ENCODE measurements around the gene IFNK. TPM values are rescaled to one million over a fixed set of nuclear protein-coding genes. Genes with fewer than 3 reads are reported as not detected.
A peak's percentile ranks its signal among the peaks of the same experiment; 100 is the strongest.
"Not testable (repeated sequence)": the region's sequence is repeated elsewhere in the genome, so short reads cannot be mapped to it uniquely, and the experiment has no call there.

Gene IFNK
- total and polyA plus RNA-seq, 2 donors (not counting 3 experiments of a cell fraction or from before 2014, with no cell fraction given), result not detected

GRCh38 chr9:27499451-27499850 lies 24.6 kb upstream of the IFNK start:
- FAIRE-seq (peak; percentile 93), DNase-seq (ENCODE audit: low read depth, low spot score) (peak; percentile 64)
- intact Hi-C loops (cut with micrococcal nuclease), result no loop called here
- dilution Hi-C loops (cut with MboI; ENCODE audit: extremely low pct_ligation_motif_present, low sequenced_read_pairs), result no loop called here
- Histone ChIP-seq H3K36me3 (ENCODE audit: control insufficient read depth in 2 of 2, extremely low read depth in 1 of 2, insufficient read depth in 2 of 2, low read length in 2 of 2) (no peaks in the 10 kb centered on the region), H3K4me2 (ENCODE audit: insufficient read depth, low read length) (peak overlapping the region; percentile 36), H3K9me1 (replicated peaks; ENCODE audit: control insufficient read depth, extremely low read depth, insufficient read depth, low read length) (no peaks in the 10 kb centered on the region), H4K20me1 (replicated peaks; ENCODE audit: control insufficient read depth, extremely low read depth, insufficient read depth, low read length) (no peaks in the 10 kb centered on the region), H3K9ac (replicated peaks; ENCODE audit: extremely low read depth, insufficient read depth, low read length) (no peak overlapping the region), H3K27me3 (ENCODE audit: control insufficient read depth in 2 of 2, insufficient read depth in 2 of 2, low read length in 2 of 2) (peaks cover 0 to 2% of the 10 kb centered on the region in 2 experiments), H3K79me2 (ENCODE audit: control insufficient read depth, insufficient read depth, low read length) (no peaks in the 10 kb centered on the region), H3K4me1 (ENCODE audit: control insufficient read depth, extremely low read depth, insufficient read depth, low read length) (peaks cover 12% of the 10 kb centered on the region), H3K27ac (ENCODE audit: insufficient read depth, low read depth, low read length) (no peak overlapping the region), H2AFZ (ENCODE audit: low read depth, low read length) (no peak overlapping the region), H3K9me3 (replicated peaks; ENCODE audit: control insufficient read depth, insufficient read depth, low read length) (no peaks in the 10 kb centered on the region), H3K4me3 (replicated peaks in 1 of 3; ENCODE audit: insufficient read depth in 1 of 3, low read depth in 1 of 3, low read length in 3 of 3) (no peak overlapping the region)
- CTCF ChIA-PET, result interaction anchor here (1.7 kb wide), 1 partner anchor 24 kb away, joined by 4 read pairs; no protein-coding TSS in a partner anchor
- POLR2A ChIA-PET, result no interaction called here
- no TSS peak for BruUV-seq (replicated peaks)
- TF ChIP-seq POLR2A (IDR thresholded peaks at IDR 0.05; ENCODE audit: low read depth, low read length), result no peak
- TF ChIP-seq FOS (IDR thresholded peaks at IDR 0.05; ENCODE audit: borderline replicate concordance, insufficient read depth, low read length), result peak; percentile 88
- TF ChIP-seq MYC (IDR thresholded peaks at IDR 0.05; ENCODE audit: low read depth, low read length), result no peak
- TF ChIP-seq JUN (IDR thresholded peaks at IDR 0.05; ENCODE audit: borderline replicate concordance, insufficient read depth, insufficient read length, low read depth), result peak; percentile 90
- TF ChIP-seq POLR2AphosphoS5 (IDR thresholded peaks at IDR 0.05; ENCODE audit: insufficient read depth, low read depth, low read length), result peak; percentile 18
- TF ChIP-seq MAX (IDR thresholded peaks at IDR 0.05; ENCODE audit: insufficient read depth, insufficient read length), result no peak
- TF ChIP-seq EZH2 (IDR thresholded peaks at IDR 0.05; ENCODE audit: borderline replicate concordance, low read depth, low read length, severe bottlenecking), result no peak
- no peak for TF ChIP-seq CTCF (IDR thresholded peaks at IDR 0.05; ENCODE audit: extremely low read depth in 1 of 2, insufficient read depth in 1 of 2, low read depth in 1 of 2, low read length in 2 of 2)
- TF ChIP-seq GATA2 (IDR thresholded peaks at IDR 0.05; ENCODE audit: insufficient read depth, insufficient read length, low read depth, low read length), result no peak

- DNase-seq (ENCODE audit: low read depth, low spot score); H3K9me3 ChIP-seq (replicated peaks; ENCODE audit: control insufficient read depth, insufficient read depth, low read length); H3K27me3 ChIP-seq (ENCODE audit: control insufficient read depth in 2 of 2, insufficient read depth in 2 of 2, low read length in 2 of 2); H3K27ac ChIP-seq (ENCODE audit: insufficient read depth, low read depth, low read length); FAIRE-seq; H3K4me2 ChIP-seq (ENCODE audit: insufficient read depth, low read length); BruUV-seq (replicated peaks); H3K9ac ChIP-seq (replicated peaks; ENCODE audit: extremely low read depth, insufficient read depth, low read length); CTCF ChIA-PET; H2AFZ ChIP-seq (ENCODE audit: low read depth, low read length); H3K36me3 ChIP-seq (ENCODE audit: control insufficient read depth in 2 of 2, extremely low read depth in 1 of 2, insufficient read depth in 2 of 2, low read length in 2 of 2); H4K20me1 ChIP-seq (replicated peaks; ENCODE audit: control insufficient read depth, extremely low read depth, insufficient read depth, low read length); H3K9me1 ChIP-seq (replicated peaks; ENCODE audit: control insufficient read depth, extremely low read depth, insufficient read depth, low read length); H3K79me2 ChIP-seq (ENCODE audit: control insufficient read depth, insufficient read depth, low read length); H3K4me3 ChIP-seq (replicated peaks in 1 of 3; ENCODE audit: insufficient read depth in 1 of 3, low read depth in 1 of 3, low read length in 3 of 3); POLR2A ChIA-PET: not testable (repeated sequence)
- intact Hi-C loops (cut with micrococcal nuclease), result loop anchor here (5.0 kb wide), 1 partner anchor 654 kb away; no protein-coding TSS in a partner anchor
- dilution Hi-C loops (cut with MboI; ENCODE audit: extremely low pct_ligation_motif_present, low sequenced_read_pairs), result loop anchor here (25.0 kb wide), 1 partner anchor 164 kb away; no protein-coding TSS in a partner anchor
- peaks cover 12% of the 10 kb centered on the region for H3K4me1 ChIP-seq (ENCODE audit: control insufficient read depth, extremely low read depth, insufficient read depth, low read length)
Observed at GRCh38 chr9:27500902-27501301, 23.2 kb upstream of the IFNK start.
